Panc1 (cell line): Measurements from ENCODE around the gene CEP135. TPM values are rescaled to one million over a fixed set of nuclear protein-coding genes. Genes with fewer than 3 reads are reported as not detected.

Source experiments
- ATAC-seq: fragments of 200-7000 bp; cut with Tn5 transposase; 2 replicates; pipeline ENCODE4 v1.9.1; 2020; ENCODE audit warnings: mild to moderate bottlenecking, moderate library complexity
- BruUV-seq: library from RNA; stranded (reverse); fragments of 400-500 nt; replicated peaks from 2 replicates; lab custom pipeline; 2021; lab: Mats Ljungman, UMichigan
- CTCF ChIA-PET: fragments of 300-600 bp; sonication (Branson Sonifier 250); formaldehyde crosslinking; loops from one replicate; lab custom pipeline; 2022; ENCODE audit warnings: antibody characterized with exemption; lab: Charles Lee
- POLR2A ChIA-PET: fragments of 300-600 bp; sonication (Branson Sonifier 250); formaldehyde crosslinking; loops from one replicate; lab custom pipeline; 2022; ENCODE audit warnings: antibody characterized with exemption; lab: Charles Lee
- DNase-seq: peaks from one replicate; pipeline ENCODE4 v3.0.0-alpha.2; 2010; ENCODE audit warnings: low read depth, low spot score
- H3K27ac ChIP-seq: 2 replicates; pipeline ENCODE4 v1.5.1; 2011; ENCODE audit warnings: mild to moderate bottlenecking, low read length, inconsistent platforms
- H3K27me3 ChIP-seq: fragments of 200-500 bp; sonication (Bioruptor generic); 2 replicates; pipeline ENCODE4 v1.6.0; 2014; ENCODE audit warnings: low read length, inconsistent platforms; ENCODE audit not compliant: control insufficient read depth, insufficient read depth
- H3K36me3 ChIP-seq: fragments of 200-500 bp; sonication (Bioruptor generic); 2 replicates; pipeline ENCODE4 v1.5.1; 2014; ENCODE audit warnings: inconsistent platforms, mild to moderate bottlenecking, low read length, moderate library complexity; ENCODE audit not compliant: control insufficient read depth, insufficient read depth
- H3K4me1 ChIP-seq: 2 replicates; pipeline ENCODE4 v1.5.1; 2011; ENCODE audit warnings: inconsistent platforms, mild to moderate bottlenecking, low read length, moderate library complexity; ENCODE audit not compliant: control insufficient read depth, insufficient read depth
- H3K4me3 ChIP-seq, 2 experiments: 2 replicates each; pipeline ENCODE4 v1.5.1; 2011 to 2012; ENCODE audit warnings: low read depth in 2 of 2, low read length in 2 of 2, mild to moderate bottlenecking in 2 of 2, inconsistent platforms in 1 of 2, moderate library complexity in 1 of 2
- H3K9me3 ChIP-seq: fragments of 200-500 bp; sonication (Bioruptor generic); 2 replicates; pipeline ENCODE4 v1.5.1; 2014; ENCODE audit warnings: low read depth, mild to moderate bottlenecking, inconsistent platforms, low read length, moderate library complexity; ENCODE audit not compliant: control insufficient read depth, insufficient read depth
- CTCF ChIP-seq: fragments of 450-650 bp; IDR thresholded peaks from 2 replicates; pipeline ENCODE4 v1.5.1; 2017; ENCODE audit warnings: mild to moderate bottlenecking
- POLR2AphosphoS5 ChIP-seq: IDR thresholded peaks from 2 replicates; pipeline ENCODE4 v1.6.1; 2012; ENCODE audit warnings: mild to moderate bottlenecking, low read depth, low read length, moderate library complexity
- REST ChIP-seq, 2 experiments: IDR thresholded peaks; 2 replicates each; pipeline ENCODE4 v1.6.1; 2011 to 2012; ENCODE audit warnings: low read depth in 2 of 2, control low read depth in 1 of 2, low read length in 1 of 2, mild to moderate bottlenecking in 1 of 2, moderate library complexity in 1 of 2; ENCODE audit not compliant: insufficient read depth in 1 of 2
- SIN3A ChIP-seq: IDR thresholded peaks from 2 replicates; pipeline ENCODE4 v1.6.1; 2012; ENCODE audit warnings: low read depth, mild to moderate bottlenecking, low read length, moderate library complexity, borderline replicate concordance; ENCODE audit not compliant: insufficient read depth
- TCF7L2 ChIP-seq: IDR thresholded peaks from 2 replicates; pipeline ENCODE4 v1.6.1; 2011; ENCODE audit warnings: mild to moderate bottlenecking, low read depth, low read length, inconsistent platforms
- in situ Hi-C: cut with HindIII; loops from 2 replicates; pipeline ENCODE4 v1.10.0; 2016; ENCODE audit warnings: low sequenced_read_pairs, low pct_unique_long_range_greater_than_20kb
- intact Hi-C: fragments of 100-400 bp; cut with micrococcal nuclease; formaldehyde crosslinking; loops from one replicate; pipeline ENCODE4 v1.10.0; 2022; ENCODE audit not compliant: unreplicated experiment
- total RNA-seq: library from RNA; stranded (reverse); gene quantifications from one replicate; pipeline ENCODE4 v1.2.1, GENCODE V29; 2021; ENCODE audit not compliant: unreplicated experiment

Gene CEP135
- total RNA-seq, 1 experiment from 2014 or later: 9.5 TPM

GRCh38 chr4:55932511-55932910 lies 16.2 kb upstream of the CEP135 start:
- no peak for TF ChIP-seq REST (IDR thresholded peaks at IDR 0.05; ENCODE audit: insufficient read depth in 1 of 2, low read depth in 2 of 2, low read length in 1 of 2)
- TF ChIP-seq TCF7L2: no peak
- no peak for TF ChIP-seq CTCF
- TF ChIP-seq POLR2AphosphoS5: no peak
- TF ChIP-seq SIN3A: no peak
- in situ Hi-C loops (no loop called here), intact Hi-C loops (no loop called here)
- DNase-seq (no peak), ATAC-seq (no peak)
- H3K4me3 ChIP-seq: no peak overlapping the region
- ChIA-PET CTCF (no interaction called here), POLR2A (no interaction called here)
- H3K27me3 ChIP-seq: no peaks in the 10 kb centered on the region
- no peaks in the 10 kb centered on the region for H3K4me1 ChIP-seq
- H3K27ac ChIP-seq: no peak overlapping the region
- H3K36me3 ChIP-seq: no peaks in the 10 kb centered on the region
- no peaks in the 10 kb centered on the region for H3K9me3 ChIP-seq
- no TSS peak for BruUV-seq

- POLR2A ChIA-PET: interaction anchor here (0.6 kb wide), 1 partner anchor 287 kb away, joined by 16 read pairs; no protein-coding TSS in a partner anchor
- no peak for DNase-seq
- CTCF ChIA-PET: no interaction called here
These were observed 15.1 kb upstream of the CEP135 start for GRCh38 chr4:55933611-55934010.

More at GRCh38 chr4:55933611-55934010, 15.1 kb upstream of the CEP135 start:
- intact Hi-C loops: no loop called here
- BruUV-seq: no TSS peak
- TF ChIP-seq SIN3A (no peak), CTCF (no peak), TCF7L2 (no peak), POLR2AphosphoS5 (no peak), REST (IDR thresholded peaks at IDR 0.05; ENCODE audit: insufficient read depth in 1 of 2, low read depth in 2 of 2, low read length in 1 of 2) (no peak)
- Histone ChIP-seq H3K27me3 (no peaks in the 10 kb centered on the region), H3K9me3 (no peaks in the 10 kb centered on the region), H3K27ac (no peak overlapping the region), H3K36me3 (no peaks in the 10 kb centered on the region), H3K4me3 (no peak overlapping the region), H3K4me1 (no peaks in the 10 kb centered on the region)
- in situ Hi-C loops: no loop called here
- no peak for ATAC-seq
